Measurements from ENCODE around the gene NFIC.

DNA sequence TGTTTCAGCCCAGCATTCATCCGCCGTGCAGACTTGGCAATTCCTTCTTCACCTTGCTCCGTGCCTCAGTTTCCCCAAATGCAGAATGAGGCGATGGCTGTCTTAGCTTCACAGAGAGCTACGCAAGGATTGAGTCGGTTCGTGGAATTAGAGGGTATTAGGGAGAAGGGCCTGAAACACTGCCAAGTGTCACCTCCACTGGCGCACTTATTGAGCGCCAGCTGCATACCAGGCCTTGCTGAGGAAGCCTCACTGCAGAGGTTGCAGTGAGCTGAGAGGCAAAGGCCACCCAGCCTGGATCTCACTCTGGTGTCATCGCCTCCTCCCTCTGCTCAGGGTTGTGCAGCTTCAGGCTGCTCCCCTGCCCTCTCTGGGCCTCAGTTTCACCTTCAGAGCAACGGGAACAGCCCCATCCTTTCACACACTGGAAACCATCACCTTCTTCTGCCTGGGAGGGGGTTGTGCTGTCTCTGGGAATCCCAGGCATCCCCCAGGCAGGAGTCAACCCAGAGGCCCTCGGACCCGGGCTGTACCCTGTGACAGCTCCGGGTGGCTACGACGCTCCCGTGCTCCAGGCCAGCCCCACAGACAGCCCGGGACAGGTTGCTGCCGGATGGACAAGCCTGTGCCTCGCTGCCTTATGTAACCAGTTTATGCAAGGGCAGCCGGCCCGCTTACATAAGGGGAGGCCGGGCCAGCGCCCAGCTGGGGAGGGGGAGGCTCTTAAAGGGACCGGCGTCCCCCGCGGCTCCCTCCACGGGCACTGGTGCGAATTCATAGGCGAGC is 31.9 kb downstream of the NFIC start:
- TF ChIP-seq POLR2A (IDR thresholded peaks at IDR 0.05): no peak
- TF ChIP-seq, protein P1, sequence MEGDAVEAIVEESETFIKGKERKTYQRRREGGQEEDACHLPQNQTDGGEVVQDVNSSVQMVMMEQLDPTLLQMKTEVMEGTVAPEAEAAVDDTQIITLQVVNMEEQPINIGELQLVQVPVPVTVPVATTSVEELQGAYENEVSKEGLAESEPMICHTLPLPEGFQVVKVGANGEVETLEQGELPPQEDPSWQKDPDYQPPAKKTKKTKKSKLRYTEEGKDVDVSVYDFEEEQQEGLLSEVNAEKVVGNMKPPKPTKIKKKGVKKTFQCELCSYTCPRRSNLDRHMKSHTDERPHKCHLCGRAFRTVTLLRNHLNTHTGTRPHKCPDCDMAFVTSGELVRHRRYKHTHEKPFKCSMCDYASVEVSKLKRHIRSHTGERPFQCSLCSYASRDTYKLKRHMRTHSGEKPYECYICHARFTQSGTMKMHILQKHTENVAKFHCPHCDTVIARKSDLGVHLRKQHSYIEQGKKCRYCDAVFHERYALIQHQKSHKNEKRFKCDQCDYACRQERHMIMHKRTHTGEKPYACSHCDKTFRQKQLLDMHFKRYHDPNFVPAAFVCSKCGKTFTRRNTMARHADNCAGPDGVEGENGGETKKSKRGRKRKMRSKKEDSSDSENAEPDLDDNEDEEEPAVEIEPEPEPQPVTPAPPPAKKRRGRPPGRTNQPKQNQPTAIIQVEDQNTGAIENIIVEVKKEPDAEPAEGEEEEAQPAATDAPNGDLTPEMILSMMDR (IDR thresholded peaks at IDR 0.05): no peak

All from right lobe of liver (tissue), 4 donors.